ENCODE results near the gene CWH43.

DNA sequence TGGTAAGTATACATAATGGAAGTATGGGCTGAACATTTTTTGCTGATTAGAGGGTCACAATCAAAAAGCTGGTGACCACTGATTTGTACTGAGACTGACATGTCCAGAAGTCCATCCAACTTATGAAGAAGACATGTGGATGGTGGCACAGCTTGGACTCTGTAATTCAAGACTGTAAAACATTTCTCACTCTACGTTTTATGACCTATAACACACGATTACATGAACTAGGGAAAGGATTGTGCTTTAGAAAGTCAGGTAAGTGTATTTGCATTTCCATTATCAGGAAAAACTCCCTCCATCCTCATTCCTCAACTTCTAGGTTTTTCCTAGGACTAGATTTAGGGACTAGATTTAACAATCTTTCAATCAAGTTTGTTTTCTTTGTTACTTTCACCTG lies 49.0 kb upstream of the CWH43 start:
- TF ChIP-seq CTCF (IDR thresholded peaks at IDR 0.05) (no peak), POLR2A (IDR thresholded peaks at IDR 0.05) (no peak)
